Transverse colon (tissue), 3 donors: ENCODE results near the gene PIK3IP1.

Source experiments
- EP300 ChIP-seq: sonication (generic); formaldehyde crosslinking; IDR thresholded peaks from one replicate; pipeline ENCODE4 v1.6.1; 2017; ENCODE audit warnings: antibody characterized with exemption, low read depth
- POLR2A ChIP-seq: fragments of 450-650 bp; IDR thresholded peaks from one replicate; pipeline ENCODE4 v1.6.1; 2016; ENCODE audit warnings: antibody characterized with exemption, mild to moderate bottlenecking, moderate library complexity
- TF ChIP-seq, protein P1 (sequence below), 5 experiments: fragments of 200-600 bp in 3 of 5; fragments of 450-650 bp in 2 of 5; sonication (generic) in 3 of 5; IDR thresholded peaks; 1 replicate in 2 of 5; 2 replicates in 3 of 5; pipeline ENCODE4 v1.5.1; 2016 to 2017; ENCODE audit warnings: antibody characterized with exemption in 5 of 5, inconsistent platforms in 3 of 5, mild to moderate bottlenecking in 2 of 5, moderate library complexity in 1 of 5

DNA sequence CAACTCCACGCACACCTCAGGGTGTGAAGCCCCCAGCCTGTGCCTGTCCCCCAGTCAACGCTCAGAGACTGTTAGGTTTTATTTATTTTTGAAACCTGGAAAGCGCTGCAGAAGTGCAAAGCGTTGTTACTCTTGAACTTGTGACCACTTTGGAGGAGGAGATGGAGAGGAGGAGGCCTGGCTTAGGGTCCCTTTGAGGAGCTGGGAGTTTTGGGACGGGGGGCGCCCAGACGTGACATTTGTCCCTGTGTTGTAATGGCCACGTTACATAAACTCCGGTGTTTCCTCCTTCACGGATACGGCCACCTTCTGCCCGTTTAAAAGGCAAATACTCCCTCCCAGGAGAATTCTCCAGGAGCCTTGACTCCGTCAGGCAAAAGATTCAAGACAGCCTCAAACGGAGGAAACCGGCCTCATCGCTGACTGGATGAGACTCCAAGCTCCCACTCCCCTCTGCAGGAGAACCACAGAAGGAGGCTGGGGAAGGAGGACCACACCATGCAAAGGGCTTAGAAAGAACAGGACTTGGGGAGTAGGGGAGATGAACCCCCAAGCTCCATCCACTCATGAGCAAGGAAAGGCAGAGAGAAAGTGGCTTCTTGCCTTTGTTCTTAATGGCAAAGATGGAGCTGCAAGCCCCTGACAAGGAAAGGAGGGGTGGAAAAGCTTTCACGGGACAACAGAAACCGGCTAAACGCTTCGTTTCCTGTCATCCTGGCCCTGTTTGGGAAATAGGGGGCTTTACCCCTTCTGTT is 630 bp downstream of the PIK3IP1 start:
- TF ChIP-seq, protein P1, sequence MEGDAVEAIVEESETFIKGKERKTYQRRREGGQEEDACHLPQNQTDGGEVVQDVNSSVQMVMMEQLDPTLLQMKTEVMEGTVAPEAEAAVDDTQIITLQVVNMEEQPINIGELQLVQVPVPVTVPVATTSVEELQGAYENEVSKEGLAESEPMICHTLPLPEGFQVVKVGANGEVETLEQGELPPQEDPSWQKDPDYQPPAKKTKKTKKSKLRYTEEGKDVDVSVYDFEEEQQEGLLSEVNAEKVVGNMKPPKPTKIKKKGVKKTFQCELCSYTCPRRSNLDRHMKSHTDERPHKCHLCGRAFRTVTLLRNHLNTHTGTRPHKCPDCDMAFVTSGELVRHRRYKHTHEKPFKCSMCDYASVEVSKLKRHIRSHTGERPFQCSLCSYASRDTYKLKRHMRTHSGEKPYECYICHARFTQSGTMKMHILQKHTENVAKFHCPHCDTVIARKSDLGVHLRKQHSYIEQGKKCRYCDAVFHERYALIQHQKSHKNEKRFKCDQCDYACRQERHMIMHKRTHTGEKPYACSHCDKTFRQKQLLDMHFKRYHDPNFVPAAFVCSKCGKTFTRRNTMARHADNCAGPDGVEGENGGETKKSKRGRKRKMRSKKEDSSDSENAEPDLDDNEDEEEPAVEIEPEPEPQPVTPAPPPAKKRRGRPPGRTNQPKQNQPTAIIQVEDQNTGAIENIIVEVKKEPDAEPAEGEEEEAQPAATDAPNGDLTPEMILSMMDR (IDR thresholded peaks at IDR 0.05): no peak
- TF ChIP-seq EP300 (no peak), POLR2A (no peak)
